Esophagus muscularis mucosa (tissue), 3 donors: ENCODE data around the gene HOXB6.

Experiments
- POLR2A ChIP-seq: fragments of 450-650 bp; IDR thresholded peaks from one replicate; pipeline ENCODE4 v1.6.1; 2017; ENCODE audit warnings: antibody characterized with exemption, moderate library complexity, mild to moderate bottlenecking, low read depth
- POLR2AphosphoS5 ChIP-seq, 2 donors: sonication (generic); formaldehyde crosslinking; IDR thresholded peaks; one replicate each; pipeline ENCODE4 v1.6.1; 2017; ENCODE audit warnings: antibody characterized with exemption in 2 of 2
- TF ChIP-seq, protein P1 (sequence below), 3 experiments: fragments of 200-600 bp in 2 of 3; fragments of 450-650 bp in 1 of 3; sonication (generic) in 2 of 3; IDR thresholded peaks; one replicate each; pipeline ENCODE4 v1.5.1; 2017 to 2019; ENCODE audit warnings: antibody characterized with exemption in 3 of 3, mild to moderate bottlenecking in 2 of 3, moderate library complexity in 1 of 3

DNA sequence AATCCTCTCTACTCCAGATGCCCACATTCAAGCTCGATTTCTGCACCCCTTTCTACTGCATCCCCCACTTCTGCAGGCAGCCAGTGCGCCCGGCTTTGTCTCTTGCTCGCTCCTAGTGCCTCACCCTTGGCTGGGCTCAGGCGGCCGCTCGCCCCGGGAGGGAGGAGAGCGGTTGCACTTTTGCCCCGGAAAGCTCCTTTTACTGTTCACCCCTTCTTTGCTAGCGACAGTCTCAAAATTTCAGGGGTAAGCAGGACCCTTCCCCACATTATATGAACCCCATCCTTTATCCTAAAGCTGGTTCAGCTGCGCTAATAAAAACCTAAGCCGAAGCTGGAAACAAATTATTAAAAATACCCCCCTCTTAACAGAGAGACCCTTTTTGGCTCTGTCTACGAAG lies 12.2 kb downstream of the HOXB6 start:
- TF ChIP-seq, protein P1, sequence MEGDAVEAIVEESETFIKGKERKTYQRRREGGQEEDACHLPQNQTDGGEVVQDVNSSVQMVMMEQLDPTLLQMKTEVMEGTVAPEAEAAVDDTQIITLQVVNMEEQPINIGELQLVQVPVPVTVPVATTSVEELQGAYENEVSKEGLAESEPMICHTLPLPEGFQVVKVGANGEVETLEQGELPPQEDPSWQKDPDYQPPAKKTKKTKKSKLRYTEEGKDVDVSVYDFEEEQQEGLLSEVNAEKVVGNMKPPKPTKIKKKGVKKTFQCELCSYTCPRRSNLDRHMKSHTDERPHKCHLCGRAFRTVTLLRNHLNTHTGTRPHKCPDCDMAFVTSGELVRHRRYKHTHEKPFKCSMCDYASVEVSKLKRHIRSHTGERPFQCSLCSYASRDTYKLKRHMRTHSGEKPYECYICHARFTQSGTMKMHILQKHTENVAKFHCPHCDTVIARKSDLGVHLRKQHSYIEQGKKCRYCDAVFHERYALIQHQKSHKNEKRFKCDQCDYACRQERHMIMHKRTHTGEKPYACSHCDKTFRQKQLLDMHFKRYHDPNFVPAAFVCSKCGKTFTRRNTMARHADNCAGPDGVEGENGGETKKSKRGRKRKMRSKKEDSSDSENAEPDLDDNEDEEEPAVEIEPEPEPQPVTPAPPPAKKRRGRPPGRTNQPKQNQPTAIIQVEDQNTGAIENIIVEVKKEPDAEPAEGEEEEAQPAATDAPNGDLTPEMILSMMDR (IDR thresholded peaks at IDR 0.05), result no peak
- TF ChIP-seq POLR2AphosphoS5 (IDR thresholded peaks at IDR 0.05) (no peak), POLR2A (no peak)
